Heart left ventricle (tissue), 16 donors: Measurements from ENCODE around the gene CIB4. TPM values are rescaled to one million over a fixed set of nuclear protein-coding genes. Genes with fewer than 3 reads are reported as not detected.

Experiments used
- ATAC-seq, 4 donors: fragments of 200-7000 bp; cut with Tn5 transposase; one replicate each; pipeline ENCODE4 v1.9.1; 2020 to 2022; ENCODE audit warnings: moderate library complexity in 4 of 4, mild to moderate bottlenecking in 3 of 4, moderate number of reproducible peaks in 1 of 4
- DNase-seq, 5 donors: peaks; one replicate each; pipeline ENCODE4 v3.0.0-alpha.2; 2020
- H3K27ac ChIP-seq, 12 donors: fragments of 200-600 bp; sonication (generic) in 4 of 12; one replicate each; pipeline versions ENCODE4 v1.5.0 to v1.8.0; 2016 to 2022; ENCODE audit warnings: mild to moderate bottlenecking in 2 of 12
- H3K27me3 ChIP-seq, 9 donors: fragments of 200-600 bp; sonication (generic) in 2 of 9; one replicate each; pipeline versions ENCODE4 v1.5.1 to v1.8.0; 2016 to 2022; ENCODE audit warnings: mild to moderate bottlenecking in 3 of 9
- H3K36me3 ChIP-seq, 9 donors: fragments of 200-600 bp; sonication (generic) in 2 of 9; one replicate each; pipeline versions ENCODE4 v1.5.0 to v1.8.0; 2018 to 2022; ENCODE audit warnings: mild to moderate bottlenecking in 2 of 9
- H3K4me1 ChIP-seq, 12 donors: fragments of 200-600 bp; sonication (generic) in 4 of 12; one replicate each; pipeline versions ENCODE4 v1.5.0 to v1.8.0; 2016 to 2022; ENCODE audit warnings: mild to moderate bottlenecking in 3 of 12
- H3K4me3 ChIP-seq, 12 donors: fragments of 200-600 bp; sonication (generic) in 4 of 12; one replicate each; pipeline versions ENCODE4 v1.5.0 to v1.8.0; 2017 to 2022; ENCODE audit warnings: mild to moderate bottlenecking in 9 of 12, moderate library complexity in 4 of 12
- H3K9me3 ChIP-seq, 12 donors: fragments of 200-600 bp; sonication (generic) in 4 of 12; one replicate each; pipeline versions ENCODE4 v1.5.0 to v1.8.0; 2016 to 2022; ENCODE audit warnings: mild to moderate bottlenecking in 1 of 12
- CTCF ChIP-seq, 12 donors: fragments of 200-600 bp; sonication (generic) in 4 of 12; IDR thresholded peaks; one replicate each; pipeline versions ENCODE4 v1.5.0 to v1.8.0; 2018 to 2022; ENCODE audit warnings: antibody characterized with exemption in 12 of 12, mild to moderate bottlenecking in 5 of 12
- POLR2A ChIP-seq, 2 donors: fragments of 450-650 bp; IDR thresholded peaks; one replicate each; pipeline ENCODE4 v1.6.1; 2017; ENCODE audit warnings: antibody characterized with exemption in 2 of 2, mild to moderate bottlenecking in 2 of 2, moderate library complexity in 2 of 2
- WGBS, 4 donors: extraction: QIAGEN DNeasy Blood & Tissue Kit in 2 of 4; methylation state at CpG; one replicate each; pipeline versions ENCODE4 v1.1.5 to v1.1.7; 2013 to 2018; 5-methylcytosine and 5-hydroxymethylcytosine counted together
- intact Hi-C, 10 donors: fragments of 100-400 bp; cut with DNase I; formaldehyde crosslinking; loops; one replicate each; pipeline versions ENCODE4 v1.11.1 to v1.14.2; 2022
- polyA plus RNA-seq, 2 donors: library from polyadenylated mRNA; stranded (reverse); fragments of 200-250 nt; gene quantifications; one replicate each; pipeline ENCODE4 v1.2.3, GENCODE V29; 2013
- total RNA-seq, 9 donors: library from RNA; depleted of rRNA in 2 of 9; stranded (reverse); fragments of >200 nt in 2 of 9; fragmentation: NEBNext Ultra II Directional in 3 of 9; extraction: Animal tissue kit (Norgen Biotek cat#: 25700) in 3 of 9; gene quantifications; one replicate each; pipeline versions ENCODE4 v1.1.0 to v1.2.4, GENCODE V29; 2016 to 2023
- donor health status: ischemic (EF 13 %, LVEDD 7.1; RV severe dilation, severe dysfunction).
- donor health status: healthy with polysubstance abuse.
- donor health status: DM: no; HTN: yes; CAD: no.
- donor health status: DM: no; HTN: no; CAD: no.
- donor health status: ischemic (EF 25% LVEDD 6.9; RV normal size, moderate dysfunction).
- donor health status: ischemic (EF 25% LVEDD 5.7; RV mildly dilated, moderate dysfunction).
- donor health status: healthy.
- donor health status: DM: yes; HTN: yes; CAD: no.
- donor health status: ischemic (EF 35%, LVEDD 5.7; RV mildly dilated, moderate dysfunction).
- donor health status: nonischemic (EF 11% LVEDD 7.7; RV severe dilation, severe dysfunction).
- donor health status: DM: yes; HTN: yes; CAD: no.
- donor health status: PGD.
- donor health status: ischemic (EF 29% LVEDD 5.4; RV normal size, mild dysfunction).
- donor health status: nonischemic (EF 23%, LVEDD 6.1; RV moderate dilation, normal function).

CIB4 gene
- total and polyA plus RNA-seq, 11 donors: not detected

- intact Hi-C loops: no loop called here
- no peaks in the 10 kb centered on the region for H3K36me3 ChIP-seq
- H3K27me3 ChIP-seq: peaks cover under 1 to 18% (median 13%) of the 10 kb centered on the region in 9 donors
- peaks cover 0 to 10% (median 0%) of the 10 kb centered on the region in 12 donors for H3K9me3 ChIP-seq
- no peaks in the 10 kb centered on the region for H3K4me1 ChIP-seq
- DNase-seq: peak in 1 of 5 donors; percentile 42
- no peak overlapping the region for H3K4me3 ChIP-seq
- no peak for TF ChIP-seq POLR2A (IDR thresholded peaks at IDR 0.05)
- no peak for TF ChIP-seq CTCF (IDR thresholded peaks at IDR 0.05)
- no peak overlapping the region for H3K27ac ChIP-seq
- WGBS, 4 donors: 53 to 63% (median 58%) methylated on average over 19 of the region's 19 CpGs
- peak in 1 of 4 donors; percentile 31 for ATAC-seq
Observed at GRCh38 chr2:26623541-26624495, 17.3 kb downstream of the CIB4 start.

GRCh38 chr2:26621469-26622199 lies 19.5 kb downstream of the CIB4 start:
- intact Hi-C loops: no loop called here
- Histone ChIP-seq H3K27ac (no peak overlapping the region), H3K4me3 (no peak overlapping the region), H3K9me3 (peaks cover 0 to 10% (median 0%) of the 10 kb centered on the region in 12 donors), H3K4me1 (no peaks in the 10 kb centered on the region), H3K27me3 (peaks cover 11 to 38% (median 22%) of the 10 kb centered on the region in 9 donors), H3K36me3 (no peaks in the 10 kb centered on the region)
- DNase-seq (no peak), ATAC-seq (no peak)
- 92 to 95% (median 92%) methylated on average over 5 of the region's 5 CpGs for WGBS, 4 donors
- TF ChIP-seq POLR2A (IDR thresholded peaks at IDR 0.05) (no peak), CTCF (IDR thresholded peaks at IDR 0.05) (no peak)

GRCh38 chr2:26620031-26620605 lies 21.0 kb downstream of the CIB4 start:
- TF ChIP-seq CTCF (IDR thresholded peaks at IDR 0.05) (no peak), POLR2A (IDR thresholded peaks at IDR 0.05) (no peak)
- Histone ChIP-seq H3K4me1 (peaks cover 0 to under 1% (median 0%) of the 10 kb centered on the region in 12 donors), H3K9me3 (peaks cover 0 to 10% (median 0%) of the 10 kb centered on the region in 12 donors), H3K27me3 (peaks cover 14 to 51% (median 25%) of the 10 kb centered on the region in 9 donors), H3K36me3 (no peaks in the 10 kb centered on the region), H3K4me3 (no peak overlapping the region), H3K27ac (no peak overlapping the region)
- intact Hi-C loops: no loop called here
- ATAC-seq (no peak), DNase-seq (peak in 1 of 5 donors; percentile 20)
- 32 to 39% (median 35%) methylated on average over 12 to 14 of the region's 14 CpGs for WGBS, 4 donors
